ENCODE data around the gene ING1.

- peak in 1 of 11 experiments; percentile 5 for TF ChIP-seq CTCF (IDR thresholded peaks at IDR 0.05 in 8 of 11, conservative IDR thresholded peaks at IDR 0.05 in 3 of 11)
- TF ChIP-seq POLR2A (IDR thresholded peaks at IDR 0.05): no peak
Observed at GRCh38 chr13:110713642-110713952, at the start of gene ING1.

Data from spleen (tissue), 7 donors.